ENCODE measurements around the gene FAHD1. TPM values are rescaled to one million over a fixed set of nuclear protein-coding genes. Genes with fewer than 3 reads are reported as not detected.
A peak's percentile ranks its signal among the peaks of the same experiment; 100 is the strongest.

FAHD1 gene
- total and polyA plus RNA-seq, 4 donors: 7.4 to 42.1 (median 12.5) TPM

DNA sequence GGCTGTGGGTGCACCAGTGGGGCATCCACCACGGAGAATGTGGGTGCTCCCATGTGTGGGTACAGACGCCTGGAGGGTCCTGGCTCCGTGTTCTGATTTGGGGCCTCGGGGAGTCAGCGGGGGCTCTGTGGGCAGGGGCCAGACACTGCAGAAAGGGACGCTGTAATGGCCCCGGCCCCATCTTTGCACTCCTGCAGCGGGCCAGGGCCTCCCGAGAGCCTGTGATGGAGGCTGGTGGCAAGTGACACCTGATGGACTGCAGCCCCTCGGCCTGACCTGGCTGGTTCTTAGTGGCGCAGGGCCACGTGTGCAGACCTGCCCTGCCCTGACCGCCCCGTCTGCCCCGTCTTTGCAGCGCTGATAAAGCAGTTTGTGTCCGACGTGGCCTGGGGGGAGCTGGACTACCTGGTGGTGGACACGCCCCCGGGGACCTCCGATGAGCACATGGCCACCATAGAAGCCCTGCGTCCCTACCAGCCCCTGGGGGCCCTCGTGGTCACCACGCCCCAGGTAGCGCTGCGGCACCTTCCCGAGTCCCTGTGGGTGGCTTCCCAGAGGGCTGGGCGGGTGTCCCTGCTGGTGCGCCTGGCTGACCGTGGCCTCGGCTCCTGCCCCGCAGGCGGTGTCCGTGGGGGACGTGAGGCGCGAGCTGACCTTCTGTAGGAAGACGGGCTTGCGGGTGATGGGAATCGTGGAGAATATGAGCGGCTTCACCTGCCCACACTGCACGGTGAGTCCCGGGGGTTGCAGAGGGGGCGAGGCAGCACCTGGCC lies 39.5 kb upstream of the FAHD1 start:
- H3K4me1 ChIP-seq (ENCODE audit: control insufficient read depth in 1 of 2, insufficient read depth in 2 of 2, low read length in 2 of 2): no peaks in the 10 kb centered on the region
- intact Hi-C loops (cut with DNase I): no loop called here
- H3K9me3 ChIP-seq (ENCODE audit: control insufficient read depth, low read length): no peaks in the 10 kb centered on the region
- H3K27ac ChIP-seq (ENCODE audit: low read depth in 1 of 2, low read length in 2 of 2): no peak overlapping the region
- peak; percentile 44 to 71 for DNase-seq
- H3K27me3 ChIP-seq (ENCODE audit: control insufficient read depth in 1 of 2, insufficient read depth in 2 of 2, low read length in 1 of 2): no peaks in the 10 kb centered on the region
- 91 to 92% methylated on average over 44 of the region's 44 CpGs for WGBS, 2 donors
- H3K4me3 ChIP-seq (ENCODE audit: low read length in 2 of 2): no peak overlapping the region
- ATAC-seq (ENCODE audit: low FRiP score): no peak
- no peaks in the 10 kb centered on the region for H3K36me3 ChIP-seq (ENCODE audit: control insufficient read depth in 1 of 2, insufficient read depth in 2 of 2, low read length in 1 of 2)

DNA sequence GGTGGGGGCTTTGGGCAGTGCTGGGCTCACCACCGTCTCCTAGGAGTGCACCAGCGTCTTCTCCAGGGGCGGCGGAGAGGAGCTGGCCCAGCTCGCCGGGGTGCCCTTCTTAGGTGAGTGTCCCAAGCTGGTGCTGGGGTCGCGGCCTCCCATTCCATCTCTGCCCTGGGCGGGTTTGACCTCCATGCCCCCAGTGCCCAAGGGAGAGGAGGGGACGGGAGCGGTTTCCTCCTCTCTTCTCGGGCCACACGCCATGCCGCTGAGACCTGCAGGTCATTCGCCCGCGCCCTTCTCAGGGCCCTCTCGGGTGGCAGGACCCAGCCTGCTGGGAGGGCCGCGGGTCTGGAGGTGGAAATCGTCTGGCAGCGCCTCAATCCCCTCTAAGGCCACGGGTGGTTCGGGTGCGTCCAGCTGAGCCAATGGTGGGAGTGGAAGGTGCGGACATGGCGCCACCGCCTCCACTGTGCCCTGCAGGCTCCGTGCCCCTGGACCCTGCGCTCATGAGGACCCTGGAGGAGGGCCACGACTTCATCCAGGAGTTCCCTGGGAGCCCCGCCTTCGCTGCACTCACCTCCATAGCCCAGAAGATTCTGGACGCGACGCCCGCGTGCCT lies 38.8 kb upstream of the FAHD1 start:
- no peak overlapping the region for H3K4me3 ChIP-seq (ENCODE audit: low read length in 2 of 2)
- DNase-seq: peak; percentile 43 to 59
- no peaks in the 10 kb centered on the region for H3K27me3 ChIP-seq (ENCODE audit: control insufficient read depth in 1 of 2, insufficient read depth in 2 of 2, low read length in 1 of 2)
- WGBS, 2 donors: 91 to 92% methylated on average over 37 to 38 of the region's 38 CpGs
- ATAC-seq (ENCODE audit: low FRiP score): no peak
- no peaks in the 10 kb centered on the region for H3K9me3 ChIP-seq (ENCODE audit: control insufficient read depth, low read length)
- H3K36me3 ChIP-seq (ENCODE audit: control insufficient read depth in 1 of 2, insufficient read depth in 2 of 2, low read length in 1 of 2): no peaks in the 10 kb centered on the region
- intact Hi-C loops (cut with DNase I): no loop called here
- H3K4me1 ChIP-seq (ENCODE audit: control insufficient read depth in 1 of 2, insufficient read depth in 2 of 2, low read length in 2 of 2): no peaks in the 10 kb centered on the region
- no peak overlapping the region for H3K27ac ChIP-seq (ENCODE audit: low read depth in 1 of 2, low read length in 2 of 2)

DNA sequence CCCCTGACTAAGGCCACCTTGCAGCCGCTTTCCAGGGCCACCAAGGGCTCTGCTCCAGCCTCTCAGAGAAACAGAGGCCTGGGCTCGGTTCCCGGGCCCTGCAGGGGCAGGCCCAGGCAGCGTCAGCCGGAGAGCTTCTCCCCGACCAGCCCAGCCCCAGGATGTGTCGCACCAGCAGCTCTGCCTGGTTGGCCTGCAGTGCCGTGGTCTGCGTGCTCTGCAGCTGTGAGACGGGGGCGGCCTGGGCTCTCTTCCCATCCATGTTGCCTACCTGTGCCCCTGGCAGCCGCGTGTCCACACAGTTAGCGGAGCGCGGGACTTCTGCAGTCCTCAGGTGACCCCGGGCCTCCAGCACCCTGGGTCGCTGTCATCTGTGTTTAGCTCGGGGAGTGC lies 38.3 kb upstream of the FAHD1 start:
- intact Hi-C loops (cut with DNase I): no loop called here
- no peak for ATAC-seq (ENCODE audit: low FRiP score)
- 44 to 55% methylated on average over 19 of the region's 19 CpGs for WGBS, 2 donors

DNA sequence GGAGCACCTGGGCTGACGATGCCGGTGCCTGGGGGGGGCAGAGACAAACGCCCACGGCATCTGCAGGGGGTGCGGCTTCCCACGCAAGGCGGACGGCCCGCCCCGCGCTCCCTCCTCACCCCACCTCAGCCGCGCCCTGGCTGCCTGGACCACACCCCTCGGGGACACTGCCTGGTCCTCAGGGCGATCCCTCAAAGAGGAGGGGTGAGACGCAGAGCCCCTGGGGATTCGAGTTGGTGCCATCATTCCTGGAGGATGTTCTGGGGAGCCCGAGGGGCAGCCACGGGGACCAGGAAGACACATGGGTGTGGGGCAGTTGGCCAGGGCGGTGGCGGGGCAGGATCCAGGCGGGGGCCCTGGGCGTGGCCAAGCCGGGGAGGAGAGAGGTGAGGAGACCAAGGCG lies 37.4 kb upstream of the FAHD1 start:
- Histone ChIP-seq H3K27me3 (ENCODE audit: control insufficient read depth in 1 of 2, insufficient read depth in 2 of 2, low read length in 1 of 2) (no peaks in the 10 kb centered on the region), H3K9me3 (ENCODE audit: control insufficient read depth, low read length) (no peaks in the 10 kb centered on the region), H3K27ac (ENCODE audit: low read depth in 1 of 2, low read length in 2 of 2) (no peak overlapping the region), H3K4me3 (ENCODE audit: low read length in 2 of 2) (no peak overlapping the region), H3K36me3 (ENCODE audit: control insufficient read depth in 1 of 2, insufficient read depth in 2 of 2, low read length in 1 of 2) (no peaks in the 10 kb centered on the region), H3K4me1 (ENCODE audit: control insufficient read depth in 1 of 2, insufficient read depth in 2 of 2, low read length in 2 of 2) (no peaks in the 10 kb centered on the region)
- WGBS, 2 donors: 88 to 91% methylated on average over 25 of the region's 25 CpGs
- no peak for ATAC-seq (ENCODE audit: low FRiP score)
- peak; percentile 44 to 65 for DNase-seq
- intact Hi-C loops (cut with DNase I): no loop called here

More for the DNA sequence above, 38.3 kb upstream of the FAHD1 start:
- Histone ChIP-seq H3K27ac (ENCODE audit: low read depth in 1 of 2, low read length in 2 of 2) (no peak overlapping the region), H3K27me3 (ENCODE audit: control insufficient read depth in 1 of 2, insufficient read depth in 2 of 2, low read length in 1 of 2) (no peaks in the 10 kb centered on the region), H3K36me3 (ENCODE audit: control insufficient read depth in 1 of 2, insufficient read depth in 2 of 2, low read length in 1 of 2) (no peaks in the 10 kb centered on the region), H3K4me1 (ENCODE audit: control insufficient read depth in 1 of 2, insufficient read depth in 2 of 2, low read length in 2 of 2) (no peaks in the 10 kb centered on the region), H3K9me3 (ENCODE audit: control insufficient read depth, low read length) (no peaks in the 10 kb centered on the region), H3K4me3 (ENCODE audit: low read length in 2 of 2) (no peak overlapping the region)
- DNase-seq: peak; percentile 42 to 66

DNA sequence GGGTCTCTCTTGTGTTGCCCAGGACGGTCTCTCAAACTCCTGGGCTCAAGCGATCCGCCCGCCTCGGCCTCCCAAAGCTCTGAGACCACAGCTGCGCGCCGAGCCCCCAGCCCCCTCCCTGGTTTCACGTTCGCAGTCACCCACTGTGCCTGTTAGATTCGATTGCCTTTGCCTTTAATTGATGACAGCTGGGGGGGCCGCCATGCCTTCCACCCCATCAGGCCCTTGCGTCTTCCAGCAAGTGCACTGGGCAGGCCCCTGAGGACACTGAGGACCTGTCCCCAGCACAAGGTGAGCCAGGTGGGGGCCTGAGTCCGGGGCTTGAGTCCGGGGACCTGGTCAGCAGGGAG lies 36.8 kb upstream of the FAHD1 start:
- Histone ChIP-seq H3K36me3 (ENCODE audit: control insufficient read depth in 1 of 2, insufficient read depth in 2 of 2, low read length in 1 of 2) (no peaks in the 10 kb centered on the region), H3K27ac (ENCODE audit: low read depth in 1 of 2, low read length in 2 of 2) (no peak overlapping the region), H3K27me3 (ENCODE audit: control insufficient read depth in 1 of 2, insufficient read depth in 2 of 2, low read length in 1 of 2) (no peaks in the 10 kb centered on the region), H3K4me1 (ENCODE audit: control insufficient read depth in 1 of 2, insufficient read depth in 2 of 2, low read length in 2 of 2) (no peaks in the 10 kb centered on the region), H3K9me3 (ENCODE audit: control insufficient read depth, low read length) (no peaks in the 10 kb centered on the region), H3K4me3 (ENCODE audit: low read length in 2 of 2) (no peak overlapping the region)
- DNase-seq (peak; percentile 42 to 57), ATAC-seq (ENCODE audit: low FRiP score) (no peak)
- WGBS, 2 donors: 93% methylated on average over 15 of the region's 15 CpGs
- intact Hi-C loops (cut with DNase I): no loop called here

DNA sequence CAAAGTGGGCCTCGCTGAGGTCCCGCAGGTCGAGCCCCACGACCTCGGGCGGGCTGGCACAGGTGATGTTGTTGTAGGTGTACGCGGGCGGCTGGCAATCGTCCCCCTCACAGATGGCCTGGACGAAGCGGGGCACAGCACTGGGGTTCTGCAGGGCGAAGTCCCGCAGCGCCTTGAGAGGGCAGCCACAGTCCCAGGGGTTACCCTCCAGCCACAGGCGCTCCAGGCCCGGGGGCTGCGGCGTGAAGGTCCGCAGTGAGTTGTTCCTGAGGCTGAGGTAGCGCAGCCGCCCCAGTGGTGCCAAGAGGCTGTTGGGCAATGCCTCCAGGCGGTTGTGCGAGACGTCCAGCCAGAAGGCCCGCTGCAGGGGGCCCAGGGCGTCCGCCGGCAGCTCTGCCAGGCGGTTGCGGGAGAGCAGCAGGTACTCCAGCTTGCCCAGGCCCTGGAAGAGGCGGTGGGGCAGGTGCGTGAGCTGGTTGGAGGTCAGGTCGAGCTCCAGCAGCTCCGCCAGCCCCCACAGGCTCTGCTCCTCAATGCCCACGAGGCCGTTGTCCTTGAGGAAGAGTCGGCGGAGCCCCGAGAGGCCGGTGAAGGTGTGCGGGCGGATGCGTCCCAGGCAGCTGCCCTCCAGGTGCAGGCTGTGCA lies 36.3 kb upstream of the FAHD1 start:
- ATAC-seq (ENCODE audit: low FRiP score) (no peak), DNase-seq (peak; percentile 42 to 61)
- no peaks in the 10 kb centered on the region for H3K36me3 ChIP-seq (ENCODE audit: control insufficient read depth in 1 of 2, insufficient read depth in 2 of 2, low read length in 1 of 2)
- H3K27ac ChIP-seq (ENCODE audit: low read depth in 1 of 2, low read length in 2 of 2): no peak overlapping the region
- no peaks in the 10 kb centered on the region for H3K4me1 ChIP-seq (ENCODE audit: control insufficient read depth in 1 of 2, insufficient read depth in 2 of 2, low read length in 2 of 2)
- H3K27me3 ChIP-seq (ENCODE audit: control insufficient read depth in 1 of 2, insufficient read depth in 2 of 2, low read length in 1 of 2): no peaks in the 10 kb centered on the region
- no peak overlapping the region for H3K4me3 ChIP-seq (ENCODE audit: low read length in 2 of 2)
- 94% methylated on average over 38 to 44 of the region's 44 CpGs for WGBS, 2 donors
- no peaks in the 10 kb centered on the region for H3K9me3 ChIP-seq (ENCODE audit: control insufficient read depth, low read length)
- intact Hi-C loops (cut with DNase I): no loop called here

DNA sequence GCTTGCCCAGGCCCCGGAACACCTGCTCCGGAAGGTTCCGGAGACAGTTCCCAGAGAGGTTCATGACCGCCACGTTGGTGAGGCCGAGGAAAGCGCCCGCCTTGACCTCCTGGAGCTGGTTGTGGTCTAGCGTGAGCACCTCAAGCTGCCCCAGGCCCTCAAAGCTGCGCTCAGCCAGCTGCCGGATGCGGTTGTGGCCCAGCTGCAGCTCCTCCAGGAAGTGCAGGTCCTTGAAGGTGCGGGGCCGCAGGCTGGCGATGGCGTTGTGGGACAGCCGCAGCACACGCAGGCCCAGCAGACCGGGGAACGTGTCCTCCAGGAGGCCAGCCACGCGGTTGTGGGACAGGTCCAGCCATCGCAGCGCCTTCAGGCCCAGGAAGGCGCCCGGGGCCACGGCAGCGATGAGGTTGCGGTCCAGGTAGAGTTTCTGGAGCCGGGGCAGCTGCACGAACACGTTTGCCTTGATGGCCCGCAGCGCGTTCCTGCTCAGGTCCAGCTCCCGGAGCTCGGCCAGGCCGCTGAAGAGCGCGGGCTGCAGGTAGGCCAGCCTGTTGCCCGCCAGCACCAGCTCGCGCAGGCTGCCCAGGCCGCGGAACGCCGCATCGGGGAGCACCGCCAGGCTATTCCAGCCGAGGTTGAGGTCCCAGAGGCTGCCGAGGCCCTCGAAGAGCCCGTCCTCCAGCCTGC lies 35.6 kb upstream of the FAHD1 start:
- Histone ChIP-seq H3K27ac (ENCODE audit: low read depth in 1 of 2, low read length in 2 of 2) (no peak overlapping the region), H3K4me3 (ENCODE audit: low read length in 2 of 2) (no peak overlapping the region), H3K9me3 (ENCODE audit: control insufficient read depth, low read length) (no peaks in the 10 kb centered on the region), H3K36me3 (ENCODE audit: control insufficient read depth in 1 of 2, insufficient read depth in 2 of 2, low read length in 1 of 2) (no peaks in the 10 kb centered on the region), H3K4me1 (ENCODE audit: control insufficient read depth in 1 of 2, insufficient read depth in 2 of 2, low read length in 2 of 2) (no peaks in the 10 kb centered on the region), H3K27me3 (ENCODE audit: control insufficient read depth in 1 of 2, insufficient read depth in 2 of 2, low read length in 1 of 2) (no peaks in the 10 kb centered on the region)
- WGBS, 2 donors: 94 to 95% methylated on average over 48 to 53 of the region's 53 CpGs
- no peak for ATAC-seq (ENCODE audit: low FRiP score)
- intact Hi-C loops (cut with DNase I): no loop called here
- peak; percentile 45 to 73 for DNase-seq

DNA sequence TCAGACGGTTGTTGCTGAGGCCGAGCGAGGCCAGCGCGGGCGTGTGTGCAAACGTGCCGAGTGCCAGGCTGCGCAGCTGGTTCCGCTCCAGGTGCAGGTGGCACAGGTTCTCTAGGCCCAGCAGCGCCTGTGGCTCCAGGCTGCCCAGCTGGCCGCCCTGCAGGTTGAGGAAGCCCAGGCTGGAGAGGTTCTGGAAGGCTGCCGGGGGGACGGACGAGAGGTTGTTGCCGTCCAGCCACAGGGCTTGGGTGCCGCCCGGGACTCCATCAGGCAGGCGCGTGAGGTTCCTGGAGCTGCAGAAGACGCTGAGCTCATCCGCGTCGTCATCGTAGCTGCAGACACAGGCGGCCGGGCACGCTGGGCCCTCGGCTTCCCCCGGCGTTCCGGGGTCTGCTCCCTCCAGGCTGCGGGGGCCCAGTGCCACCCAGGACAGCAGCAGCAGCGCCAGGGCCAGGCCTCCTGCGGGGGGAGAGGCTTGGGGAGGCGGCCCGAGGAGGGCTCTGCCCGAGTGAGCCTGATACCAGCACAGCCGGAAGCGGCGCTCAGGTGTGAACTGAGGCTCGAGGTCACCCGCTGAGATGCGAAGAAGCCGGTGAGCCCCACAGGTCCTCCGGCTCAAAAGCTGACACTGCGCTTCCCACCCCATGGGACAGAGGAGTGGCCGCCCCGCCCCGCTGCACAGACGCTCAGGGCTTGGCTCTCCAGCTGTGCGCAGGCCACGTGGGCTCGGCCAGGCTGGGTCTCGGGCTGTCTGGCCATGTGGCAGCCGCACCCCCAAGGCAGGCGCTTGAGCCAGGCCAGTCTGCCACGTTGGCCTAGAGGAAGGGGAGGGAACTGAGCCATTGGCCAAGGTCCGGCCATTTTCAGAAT lies 34.8 kb upstream of the FAHD1 start:
- 84 to 85% methylated on average over 57 to 59 of the region's 59 CpGs for WGBS, 2 donors

More for the DNA sequence above, 34.8 kb upstream of the FAHD1 start:
- Histone ChIP-seq H3K27me3 (ENCODE audit: control insufficient read depth in 1 of 2, insufficient read depth in 2 of 2, low read length in 1 of 2) (no peaks in the 10 kb centered on the region), H3K36me3 (ENCODE audit: control insufficient read depth in 1 of 2, insufficient read depth in 2 of 2, low read length in 1 of 2) (no peaks in the 10 kb centered on the region), H3K4me3 (ENCODE audit: low read length in 2 of 2) (no peak overlapping the region), H3K4me1 (ENCODE audit: control insufficient read depth in 1 of 2, insufficient read depth in 2 of 2, low read length in 2 of 2) (no peaks in the 10 kb centered on the region), H3K27ac (ENCODE audit: low read depth in 1 of 2, low read length in 2 of 2) (no peak overlapping the region), H3K9me3 (ENCODE audit: control insufficient read depth, low read length) (no peaks in the 10 kb centered on the region)
- peak; percentile 41 to 76 for DNase-seq
- no peak for ATAC-seq (ENCODE audit: low FRiP score)
- intact Hi-C loops (cut with DNase I): no loop called here
